BJ (cell line): ENCODE results near the gene RPRD1A. TPM values are rescaled to one million over a fixed set of nuclear protein-coding genes. Genes with fewer than 3 reads are reported as not detected.
"Not testable (repeated sequence)": the region's sequence is repeated elsewhere in the genome, so short reads cannot be mapped to it uniquely, and the experiment has no call there.

ENCODE experiments used
- CTCF ChIA-PET: fragments of 350-600 bp; formaldehyde crosslinking; extraction: SDS; loops from one replicate; lab custom pipeline; 2021; ENCODE audit warnings: antibody characterized with exemption, inconsistent platforms; lab: Yijun Ruan, JAX
- POLR2A ChIA-PET: fragments of 300-600 bp; sonication (Branson Sonifier 250); formaldehyde crosslinking; extraction: SDS; loops from one replicate; lab custom pipeline; 2021; ENCODE audit warnings: antibody characterized with exemption; lab: Charles Lee
- DNase-seq: peaks from one replicate; pipeline ENCODE4 v3.0.0-alpha.2; 2011; ENCODE audit warnings: low read depth
- H3K27me3 ChIP-seq: 2 replicates; pipeline ENCODE4 v1.6.0; 2011; ENCODE audit warnings: low read length; ENCODE audit not compliant: control insufficient read depth, insufficient read depth
- H3K36me3 ChIP-seq: 2 replicates; pipeline ENCODE4 v1.5.1; 2011; ENCODE audit warnings: low read length; ENCODE audit not compliant: control insufficient read depth, insufficient read depth
- H3K4me3 ChIP-seq: 2 replicates; pipeline ENCODE4 v1.5.1; 2011; ENCODE audit warnings: low read depth, mild to moderate bottlenecking, control low read depth, low read length
- polyA minus RNA-seq: library from RNA; depleted of rRNA, polyadenylated mRNA; stranded (reverse); fragments of >200 nt; gene quantifications from 2 replicates; pipeline ENCODE4 v1.2.3, GENCODE V29; 2011; rRNA and poly(A)+ RNA removed
- polyA plus RNA-seq: library from polyadenylated mRNA; depleted of rRNA; stranded (reverse); fragments of >200 nt; gene quantifications from 2 replicates; pipeline ENCODE4 v1.2.3, GENCODE V29; 2011; rRNA removed
- TF ChIP-seq, protein P1 (sequence below): IDR thresholded peaks from 2 replicates; pipeline ENCODE4 v1.5.1; 2011; ENCODE audit warnings: low read depth, mild to moderate bottlenecking, control low read depth, inconsistent platforms, low read length, moderate library complexity; ENCODE audit not compliant: insufficient read depth

The RPRD1A gene
- polyA plus RNA-seq (21.9 and 30.6 TPM in 2 replicates), polyA minus RNA-seq (18.6 and 19.0 TPM in 2 replicates)

- ChIA-PET POLR2A (no interaction called here), CTCF (interaction anchor here (0.6 to 1.2 kb wide), 2 partner anchors 9 to 91 kb away, joined by 3 read pairs; no protein-coding TSS in a partner anchor)
- no peaks in the 10 kb centered on the region for H3K27me3 ChIP-seq
- peak; percentile 62 for DNase-seq
- H3K4me3 ChIP-seq = peak within 1 kb of the TSS; percentile 95
- H3K36me3 ChIP-seq = no peaks in the 10 kb centered on the region
- TF ChIP-seq, protein P1, sequence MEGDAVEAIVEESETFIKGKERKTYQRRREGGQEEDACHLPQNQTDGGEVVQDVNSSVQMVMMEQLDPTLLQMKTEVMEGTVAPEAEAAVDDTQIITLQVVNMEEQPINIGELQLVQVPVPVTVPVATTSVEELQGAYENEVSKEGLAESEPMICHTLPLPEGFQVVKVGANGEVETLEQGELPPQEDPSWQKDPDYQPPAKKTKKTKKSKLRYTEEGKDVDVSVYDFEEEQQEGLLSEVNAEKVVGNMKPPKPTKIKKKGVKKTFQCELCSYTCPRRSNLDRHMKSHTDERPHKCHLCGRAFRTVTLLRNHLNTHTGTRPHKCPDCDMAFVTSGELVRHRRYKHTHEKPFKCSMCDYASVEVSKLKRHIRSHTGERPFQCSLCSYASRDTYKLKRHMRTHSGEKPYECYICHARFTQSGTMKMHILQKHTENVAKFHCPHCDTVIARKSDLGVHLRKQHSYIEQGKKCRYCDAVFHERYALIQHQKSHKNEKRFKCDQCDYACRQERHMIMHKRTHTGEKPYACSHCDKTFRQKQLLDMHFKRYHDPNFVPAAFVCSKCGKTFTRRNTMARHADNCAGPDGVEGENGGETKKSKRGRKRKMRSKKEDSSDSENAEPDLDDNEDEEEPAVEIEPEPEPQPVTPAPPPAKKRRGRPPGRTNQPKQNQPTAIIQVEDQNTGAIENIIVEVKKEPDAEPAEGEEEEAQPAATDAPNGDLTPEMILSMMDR = no peak
Observed at GRCh38 chr18:36067055-36067957, at the start of gene RPRD1A. RPRD1A (minus strand) TSS chr18:36067559; CDS start chr18:36067404, 155 bp downstream.

- H3K27me3 ChIP-seq, DNase-seq, POLR2A ChIA-PET, CTCF ChIA-PET, H3K36me3 ChIP-seq, H3K4me3 ChIP-seq: not testable (repeated sequence)
Observed at GRCh38 chr18:36116771-36117170, 49.4 kb upstream of the RPRD1A start.

GRCh38 chr18:36114738-36115137 is 47.4 kb upstream of the RPRD1A start:
- POLR2A ChIA-PET = no interaction called here
- CTCF ChIA-PET = no interaction called here
- peaks cover 9% of the 10 kb centered on the region for H3K36me3 ChIP-seq
- TF ChIP-seq, protein P1 = no peak
- no peak overlapping the region for H3K4me3 ChIP-seq
- DNase-seq = no peak
- H3K27me3 ChIP-seq = no peaks in the 10 kb centered on the region

GRCh38 chr18:36114251-36114650 is 46.9 kb upstream of the RPRD1A start:
- ChIA-PET CTCF (interaction anchor here (1.1 kb wide), 1 partner anchor 115 kb away, joined by 3 read pairs; no protein-coding TSS in a partner anchor), POLR2A (no interaction called here)
- no peak for DNase-seq
- Histone ChIP-seq H3K27me3 (no peaks in the 10 kb centered on the region), H3K36me3 (peaks cover 9% of the 10 kb centered on the region), H3K4me3 (no peak overlapping the region)
- TF ChIP-seq, protein P1 = no peak

- no peaks in the 10 kb centered on the region for H3K27me3 ChIP-seq
- POLR2A ChIA-PET = no interaction called here
- CTCF ChIA-PET = no interaction called here
- peaks cover 9% of the 10 kb centered on the region for H3K36me3 ChIP-seq
- H3K4me3 ChIP-seq = no peak overlapping the region
- TF ChIP-seq, protein P1 = no peak
- no peak for DNase-seq
Observed at GRCh38 chr18:36112302-36112701, 44.9 kb upstream of the RPRD1A start.
